ENCODE results near the gene SCYL1.

SCYL1 gene

DNA sequence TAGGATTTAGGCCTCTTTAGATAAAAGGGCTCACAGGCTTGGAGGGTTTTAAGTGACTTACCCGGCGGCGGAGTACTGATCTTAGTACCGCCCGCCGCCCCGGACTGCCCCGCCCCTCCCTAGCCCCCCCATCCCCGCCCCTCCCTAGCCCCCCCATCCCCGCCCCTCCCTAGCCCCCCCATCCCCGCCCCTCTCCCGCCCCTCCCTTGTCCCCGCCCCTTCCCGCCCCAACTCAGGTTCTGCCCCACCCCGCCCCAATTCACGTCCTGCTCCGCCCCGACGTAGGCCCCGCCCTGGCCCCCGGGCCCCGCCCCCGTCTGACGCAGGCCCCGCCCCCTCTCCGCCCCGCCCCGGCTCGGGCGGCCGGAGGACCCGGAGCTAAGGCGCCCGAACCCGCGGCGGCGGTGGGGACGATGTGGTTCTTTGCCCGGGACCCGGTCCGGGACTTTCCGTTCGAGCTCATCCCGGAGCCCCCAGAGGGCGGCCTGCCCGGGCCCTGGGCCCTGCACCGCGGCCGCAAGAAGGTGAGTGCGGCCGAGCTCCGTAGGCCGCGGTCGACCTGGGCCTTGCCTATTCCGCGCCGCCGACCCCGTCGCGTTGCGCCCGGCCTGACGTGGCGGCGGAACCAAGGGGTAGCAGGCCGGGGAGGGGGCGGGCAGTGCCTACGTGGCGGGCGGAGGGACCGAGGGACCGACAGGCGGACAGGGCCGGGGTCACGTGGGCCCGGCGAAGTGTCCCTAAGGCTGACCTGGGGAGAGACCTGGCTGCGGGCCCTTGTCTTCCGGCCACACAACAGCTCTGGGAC lies at the start of gene SCYL1:
TSS of gene SCYL1 (plus strand) at position 343 of the 805 bp plus-strand sequence. CDS start at position 414, 71 bp downstream.
- peak; percentile 78 for DNase-seq

DNA sequence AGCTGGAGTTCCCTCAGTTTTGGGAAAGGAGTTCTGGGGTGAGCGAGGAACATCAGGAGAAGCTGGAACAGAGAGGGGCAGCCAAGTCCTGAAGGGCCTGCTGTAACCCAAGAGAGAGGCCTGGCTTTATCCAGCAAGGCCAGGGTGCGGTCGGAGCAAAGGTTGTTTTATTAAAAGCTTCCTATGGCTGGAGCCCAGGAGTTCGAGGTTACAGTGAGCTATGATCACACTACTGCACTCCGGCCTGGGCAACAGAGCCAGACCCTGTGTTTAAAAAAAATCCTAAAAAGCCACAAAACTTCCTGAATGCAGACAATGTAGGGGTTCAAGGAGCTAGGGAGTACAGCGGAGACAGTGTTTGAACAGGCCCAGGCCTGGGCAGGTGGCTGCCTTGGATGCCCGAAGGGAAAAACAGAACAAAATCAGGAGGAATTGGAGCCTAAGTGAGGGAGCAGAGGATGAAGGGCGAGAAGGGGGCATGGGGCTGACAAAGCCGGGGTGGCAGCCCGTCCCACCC lies 48.2 kb upstream of the SCYL1 start:
- DNase-seq: no peak

DNA sequence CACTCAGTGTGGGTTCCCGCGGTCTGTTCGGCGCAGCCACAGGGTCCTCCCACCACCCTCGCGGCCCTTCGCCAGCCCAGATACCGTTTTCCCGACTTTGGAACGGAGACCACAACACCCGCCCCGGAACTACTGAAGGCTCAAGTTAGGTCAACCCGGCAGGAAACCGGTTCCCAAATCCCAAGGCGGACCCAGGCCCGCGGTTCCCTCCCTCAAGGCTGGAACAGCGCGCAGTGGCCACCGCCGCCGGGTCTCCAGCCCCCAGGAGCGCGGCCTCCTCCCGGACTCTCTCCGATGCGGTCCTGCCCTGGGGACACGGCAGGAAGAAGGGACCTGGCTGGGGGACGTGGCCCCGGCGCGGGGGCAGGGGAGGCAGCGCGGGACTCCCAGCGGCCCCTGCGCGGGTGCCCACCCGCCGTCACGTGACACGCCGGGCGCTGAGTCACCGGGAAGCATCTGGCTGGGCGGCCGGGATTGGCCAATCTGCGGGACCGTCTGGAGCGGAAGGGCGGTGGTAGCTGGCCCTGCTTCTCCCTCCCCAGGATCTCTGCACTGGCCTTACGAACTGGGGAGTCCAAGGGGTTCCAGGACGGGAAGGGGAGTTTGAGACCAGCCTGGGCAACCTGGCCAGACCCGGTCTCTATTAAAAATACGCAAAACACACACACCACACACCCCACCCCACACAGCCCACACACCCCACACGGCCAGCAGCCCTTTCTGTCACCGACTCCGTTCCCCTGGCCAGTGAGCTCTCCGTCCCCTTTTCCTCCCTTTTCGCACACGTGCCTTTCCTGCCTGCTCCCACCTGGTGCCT lies 47.5 kb upstream of the SCYL1 start:
- peak; percentile 97 for DNase-seq

DNA sequence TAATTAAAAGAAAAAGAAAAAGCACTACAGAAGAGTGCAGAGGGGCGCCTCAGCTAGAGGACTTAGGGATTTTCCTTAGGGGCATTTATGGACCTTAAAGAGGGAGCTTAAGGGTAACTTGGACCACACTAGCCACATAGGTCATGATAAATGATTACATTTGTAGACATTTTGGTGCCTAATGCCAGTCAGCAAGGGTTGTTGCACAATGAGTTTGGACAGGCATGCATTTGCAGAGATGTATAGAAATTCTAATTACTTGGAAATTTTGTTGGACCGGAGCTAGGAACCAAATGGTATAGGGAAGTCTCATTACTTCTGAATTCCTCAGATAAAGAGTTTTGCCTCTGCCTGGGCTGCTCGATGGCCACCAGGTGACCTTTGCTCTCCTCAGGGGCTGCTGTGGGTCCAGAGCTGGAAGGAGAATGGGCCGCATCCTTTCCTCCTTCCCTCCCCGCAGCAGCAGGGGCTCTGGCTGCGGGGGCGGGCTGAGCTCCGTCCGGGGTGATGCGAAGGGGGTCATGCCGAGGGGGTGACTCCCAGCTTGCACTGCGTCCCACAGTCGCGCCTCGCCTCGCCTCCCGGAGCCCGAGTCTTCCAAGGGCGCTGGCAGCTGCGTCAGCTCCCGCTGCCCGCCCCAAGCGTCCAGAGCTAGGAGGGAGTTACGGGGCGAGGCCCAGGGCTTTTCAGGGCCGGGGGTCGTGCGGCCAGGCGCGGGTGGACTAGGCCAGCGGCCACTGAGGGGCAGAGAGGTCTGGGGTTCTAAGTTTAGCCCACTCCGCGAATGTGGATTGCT lies 46.3 kb upstream of the SCYL1 start:
- no peak for DNase-seq

DNA sequence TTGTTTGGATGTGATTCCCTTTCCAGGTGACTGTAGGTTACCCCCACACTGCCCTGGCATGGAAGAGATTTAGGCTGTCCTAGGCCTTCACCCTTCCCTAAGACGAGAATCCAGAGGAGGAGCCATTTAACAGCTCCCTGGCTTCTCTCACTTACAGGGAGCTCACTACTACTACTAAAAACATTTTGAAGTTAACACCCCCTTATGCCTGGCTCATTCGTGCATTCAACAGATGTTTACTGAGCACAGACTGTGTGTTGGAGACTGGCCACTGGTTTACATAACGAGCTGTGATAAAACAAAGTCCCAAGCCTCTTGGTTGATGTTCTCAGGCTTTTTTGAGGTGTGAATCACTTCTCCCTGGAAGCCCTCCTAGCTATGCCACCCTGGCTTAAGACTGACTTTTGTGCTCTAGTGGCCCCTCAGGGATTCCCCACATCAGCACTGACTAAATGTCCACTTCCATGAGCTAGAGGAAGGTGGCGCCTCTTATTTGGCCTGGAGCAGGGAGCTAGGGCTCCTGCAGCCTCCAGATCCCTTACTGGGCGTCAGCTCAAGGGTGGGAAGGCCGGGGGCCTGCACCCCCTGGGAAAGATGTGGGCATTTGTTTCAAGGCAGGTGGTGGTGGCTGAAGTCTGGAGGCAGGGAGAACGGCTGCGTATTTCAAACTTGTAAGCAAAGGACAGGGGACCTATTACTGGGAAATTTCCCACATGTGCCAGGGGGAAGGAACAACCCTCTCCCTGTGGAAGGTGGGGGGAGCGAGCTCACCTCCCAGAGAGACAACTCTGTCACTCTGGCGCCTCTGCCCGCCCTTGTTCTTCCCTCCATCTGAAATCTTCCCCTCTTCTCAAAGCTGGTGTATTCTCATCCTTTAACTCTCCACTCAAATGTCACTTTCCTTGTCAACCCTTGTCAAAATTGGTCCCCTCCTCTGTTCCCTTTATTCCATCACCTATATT lies 45.4 kb upstream of the SCYL1 start:
- DNase-seq: no peak

DNA sequence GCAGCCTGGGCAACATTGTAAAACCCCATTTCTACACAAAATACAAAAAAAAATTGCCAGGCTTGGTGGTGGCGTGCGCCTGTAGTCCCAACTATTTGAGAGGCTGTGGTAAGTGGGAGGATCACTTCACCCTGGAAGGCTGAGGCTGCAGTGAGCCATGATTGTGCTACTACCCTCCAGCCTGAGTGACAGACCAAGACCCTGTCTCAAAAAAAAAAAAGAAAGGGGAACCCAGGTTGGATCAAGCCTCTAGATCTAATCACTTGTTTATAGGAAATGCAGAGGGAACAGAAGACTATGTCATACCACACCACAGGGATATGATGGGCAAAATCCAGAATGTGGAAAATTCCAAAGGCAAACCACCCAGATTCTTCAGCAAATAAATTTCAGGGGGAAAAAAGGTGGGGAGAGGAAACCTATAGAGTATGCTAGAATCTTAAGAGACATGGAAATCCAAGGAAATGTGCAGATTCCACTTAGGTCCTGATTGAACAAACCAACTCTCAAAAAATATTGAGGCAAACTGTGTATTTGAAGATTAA lies 42.5 kb upstream of the SCYL1 start:
- DNase-seq: no peak

DNA sequence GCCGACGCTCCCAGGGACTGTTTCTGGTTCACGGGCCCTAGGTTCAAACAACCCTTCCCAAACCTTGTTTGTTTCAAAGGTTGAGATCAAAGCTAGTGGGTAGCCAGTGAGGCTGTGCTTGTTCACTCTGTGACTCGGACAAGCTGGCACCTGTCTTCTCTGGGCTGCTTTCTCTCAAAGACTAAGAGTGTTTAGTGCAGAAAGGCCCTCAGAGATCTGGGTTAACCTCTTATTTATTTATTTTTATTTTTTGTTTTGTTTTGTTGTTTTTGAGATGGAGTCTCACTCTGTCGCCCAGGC lies 39.0 kb upstream of the SCYL1 start:
- no peak for DNase-seq

DNA sequence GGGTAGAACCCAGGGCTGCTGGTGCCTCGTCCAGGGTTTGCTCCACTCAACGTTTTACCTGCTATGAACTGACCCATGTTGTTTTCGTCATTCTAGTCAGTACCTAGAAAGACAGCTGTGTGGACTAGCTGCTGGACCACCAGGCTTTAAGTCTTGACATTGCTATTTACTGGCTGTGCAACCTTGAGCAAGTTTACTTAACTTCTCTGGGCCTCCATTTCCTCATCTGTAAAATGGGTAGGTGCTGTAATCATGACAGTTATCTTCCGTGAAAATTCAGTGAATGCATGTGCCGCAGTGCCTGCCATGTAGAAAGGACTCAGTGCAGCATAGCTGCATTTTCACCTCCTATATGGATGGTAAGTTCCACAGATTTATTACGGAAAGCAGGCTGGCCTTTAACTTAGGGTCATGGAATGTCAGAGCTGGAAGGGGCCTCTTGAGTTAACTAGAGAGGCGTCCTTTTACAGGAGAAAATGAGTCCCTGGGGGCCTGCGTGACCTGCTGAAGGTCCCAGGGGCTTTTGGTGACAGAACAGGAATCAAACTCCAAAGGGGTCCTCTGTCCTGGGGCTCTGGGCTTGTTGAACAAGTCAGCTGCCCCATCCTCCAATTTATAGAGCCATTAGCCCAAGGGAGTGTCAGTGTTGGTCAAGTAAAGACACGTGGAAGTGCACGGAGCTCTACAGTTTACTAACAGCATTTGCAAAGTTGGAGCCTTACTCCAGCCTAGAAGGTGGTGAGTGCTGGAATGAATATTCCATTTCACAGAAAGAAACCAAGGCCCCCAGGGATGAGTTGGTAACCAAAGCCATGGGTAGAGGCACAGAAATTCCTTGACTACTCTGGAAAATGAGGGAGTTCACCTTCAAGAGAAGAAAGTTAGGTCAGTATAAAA lies 38.1 kb upstream of the SCYL1 start:
- no peak for DNase-seq

DNA sequence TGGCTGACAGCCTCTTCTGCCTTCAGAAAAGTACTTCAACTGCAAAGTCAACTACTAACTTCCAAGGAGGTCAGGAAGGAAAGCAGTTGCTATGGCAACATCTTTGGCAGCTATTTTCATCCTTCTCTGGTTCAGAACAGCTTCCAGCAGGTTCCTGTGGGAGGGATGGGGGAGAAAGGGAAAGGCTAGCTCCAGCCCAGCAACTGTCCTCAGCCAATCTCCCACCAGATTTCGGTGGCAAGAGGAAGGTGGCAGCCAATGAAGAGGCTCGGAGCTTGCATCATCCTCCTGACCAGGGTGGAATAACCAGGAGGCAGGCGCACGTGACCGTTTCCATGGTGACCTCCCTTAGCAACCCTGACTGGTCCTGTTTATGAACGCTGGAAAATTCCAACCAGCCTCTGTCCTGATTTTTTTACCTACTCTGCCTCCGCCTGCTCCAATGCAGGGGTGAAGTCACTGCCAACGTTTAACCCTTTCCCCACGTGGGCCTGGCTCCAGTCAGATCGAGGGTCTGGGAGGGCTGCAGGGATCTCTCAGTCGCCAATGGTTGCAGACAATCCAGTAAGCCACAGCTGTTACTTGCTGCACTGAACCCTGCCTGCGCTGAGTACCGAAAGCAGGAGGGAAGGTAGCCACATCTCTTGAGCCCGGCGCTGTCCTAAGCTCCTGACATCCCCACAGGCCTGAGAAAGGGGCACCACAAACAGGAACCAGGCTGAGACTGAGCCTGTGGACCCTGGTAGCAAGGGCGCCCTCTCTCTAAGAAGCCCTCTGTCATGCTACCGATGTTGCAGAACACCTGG lies 37.2 kb upstream of the SCYL1 start:
- DNase-seq: peak; percentile 71

DNA sequence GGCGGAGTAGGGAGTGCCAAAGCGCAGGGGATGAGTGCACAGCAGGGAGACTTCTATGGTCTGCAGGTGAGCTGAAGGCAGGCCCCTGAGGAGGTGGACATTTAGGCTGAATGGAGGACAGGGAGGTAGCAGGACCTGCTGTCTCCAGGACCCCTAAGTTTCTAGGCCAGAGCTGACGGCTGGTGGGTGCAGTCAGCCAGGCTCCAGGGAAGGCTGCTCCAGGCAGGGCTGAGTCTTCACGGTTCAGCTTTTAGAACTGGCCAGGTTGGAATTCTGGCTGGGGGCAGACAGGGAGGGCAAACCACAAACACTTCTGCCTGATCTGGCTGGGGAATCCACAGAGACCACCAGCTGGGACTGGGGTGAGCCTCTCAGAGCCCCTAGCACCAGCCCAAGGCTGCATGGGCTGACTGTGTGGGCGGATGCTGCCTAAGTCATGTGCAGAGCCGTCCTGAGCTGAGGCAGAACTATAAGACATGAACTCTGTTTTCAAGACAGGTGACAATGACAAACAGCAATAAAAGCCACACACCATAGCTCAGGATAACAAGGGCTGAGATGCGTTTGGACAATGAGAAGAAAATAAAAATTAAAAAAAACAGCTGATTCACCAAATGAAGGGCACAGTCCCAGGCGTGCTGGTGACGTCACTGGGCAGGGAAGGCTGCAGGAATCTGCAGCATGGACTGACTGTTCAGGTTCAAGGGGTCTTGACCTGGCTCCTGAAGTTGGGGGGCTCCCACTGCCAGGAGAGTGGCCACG lies 36.4 kb upstream of the SCYL1 start:
- DNase-seq: no peak

DNA sequence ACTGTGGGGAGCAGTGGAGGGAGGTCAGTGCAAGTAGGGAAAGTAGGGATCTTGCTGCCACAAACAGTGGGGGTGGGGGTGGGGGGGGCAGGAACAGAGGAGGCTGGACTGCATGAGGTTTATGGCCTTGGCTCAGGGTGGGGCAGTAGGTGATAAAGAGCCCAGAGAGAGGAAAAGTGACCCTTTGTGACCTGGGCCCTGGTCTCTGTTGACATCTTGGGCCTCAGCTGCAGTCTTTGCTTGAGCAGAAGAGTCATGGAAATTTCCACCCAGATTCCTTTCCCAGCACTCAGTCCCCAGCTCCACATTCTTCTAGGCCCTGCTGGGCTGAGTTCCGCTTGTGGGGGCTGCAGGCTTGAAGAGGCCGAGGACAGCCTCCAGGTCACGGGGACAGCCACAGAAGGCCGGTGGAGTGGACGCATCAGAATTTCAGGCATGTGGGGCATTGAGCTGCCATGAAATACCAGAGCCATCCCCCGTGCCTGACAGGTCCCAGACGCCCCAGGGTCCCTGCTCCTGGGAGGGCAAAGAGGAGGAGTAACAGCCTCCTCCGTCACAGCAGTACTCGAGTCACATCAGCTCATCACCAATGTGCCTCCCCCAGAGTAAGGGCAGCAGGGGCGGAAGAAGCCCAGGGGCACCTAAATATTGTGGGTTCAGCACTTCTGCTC lies 35.7 kb upstream of the SCYL1 start:
- no peak for DNase-seq

DNA sequence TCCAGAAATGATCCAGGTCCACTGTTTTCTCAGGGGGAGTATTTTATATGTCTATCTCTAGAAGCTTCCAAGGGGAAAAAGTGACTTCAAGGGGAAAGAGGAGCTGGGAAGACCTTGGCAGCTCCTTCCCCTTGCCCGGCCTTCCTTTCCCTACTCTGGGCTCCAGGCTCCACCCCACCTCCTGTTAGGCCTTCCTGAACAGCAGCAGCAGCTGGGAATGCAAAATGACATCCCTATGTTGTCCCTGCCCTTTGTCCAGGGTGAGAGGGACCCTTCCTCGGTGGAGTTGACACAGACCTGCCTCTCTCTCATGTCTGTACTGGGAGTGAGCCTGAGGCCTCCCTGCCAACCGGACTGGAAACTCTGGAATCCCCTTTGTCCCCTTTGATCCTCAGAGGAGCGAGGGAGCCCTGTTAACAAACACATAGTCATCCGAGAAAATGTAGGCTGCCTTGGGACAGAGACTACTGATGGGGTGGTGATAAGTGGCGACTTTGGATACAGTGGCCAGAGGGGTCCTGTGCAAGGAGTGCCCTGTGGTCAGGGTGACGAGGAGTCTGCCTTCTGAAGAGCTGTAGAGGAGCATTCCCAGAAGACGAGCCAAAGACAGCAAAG lies 35.1 kb upstream of the SCYL1 start:
- DNase-seq: no peak

DNA sequence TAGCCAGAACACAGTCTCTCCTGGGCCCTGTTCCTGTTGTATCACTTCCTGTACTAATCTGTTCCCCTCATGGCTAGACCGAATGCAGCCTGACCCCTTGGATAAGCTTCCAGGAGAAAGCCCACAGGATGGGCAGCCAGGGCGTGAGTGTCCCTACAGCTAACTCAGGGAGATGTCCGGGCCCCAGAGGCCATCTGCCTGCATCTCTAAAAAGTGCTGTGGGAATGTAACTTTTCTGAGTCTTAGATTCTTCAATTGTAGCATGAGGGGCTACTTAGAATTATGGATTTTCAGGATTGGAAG lies 33.8 kb upstream of the SCYL1 start:
- no peak for DNase-seq

DNA sequence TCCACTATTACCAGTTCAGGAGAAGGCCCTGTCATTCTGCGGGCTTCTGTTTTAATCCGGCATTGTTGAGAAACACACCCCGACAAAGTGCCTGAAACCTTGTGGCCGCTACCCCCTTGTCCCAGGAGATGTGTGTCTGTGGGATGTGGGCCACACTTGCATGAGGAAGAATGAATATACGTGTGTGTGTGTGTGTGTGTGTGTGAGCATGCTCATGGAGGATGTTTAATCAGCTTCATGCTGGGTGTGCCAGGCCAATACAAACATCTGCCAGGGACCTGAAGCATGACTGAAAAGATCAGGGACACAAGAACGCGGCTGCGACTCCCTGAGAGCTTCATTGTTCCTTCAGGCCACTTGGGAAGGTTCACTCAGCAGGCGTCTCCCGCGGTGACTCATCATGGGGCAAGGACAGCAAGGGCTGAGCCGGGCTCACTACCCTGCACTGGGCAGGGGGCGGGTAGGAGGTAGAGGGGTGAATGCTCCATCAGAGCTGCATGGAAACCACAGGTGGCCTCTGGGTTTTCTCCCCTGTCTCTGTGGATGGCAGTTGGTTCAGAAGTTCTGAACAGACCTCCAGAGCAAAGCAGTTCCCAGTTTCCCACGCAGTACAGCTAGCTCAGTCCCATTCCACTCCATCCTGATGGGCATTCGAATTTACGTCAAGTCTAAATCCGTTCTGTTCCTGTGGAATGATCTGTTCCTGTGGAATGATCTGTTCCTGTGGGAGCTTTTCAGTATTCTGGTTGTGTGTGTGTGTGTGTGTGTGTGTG lies 33.1 kb upstream of the SCYL1 start:
- no peak for DNase-seq

DNA sequence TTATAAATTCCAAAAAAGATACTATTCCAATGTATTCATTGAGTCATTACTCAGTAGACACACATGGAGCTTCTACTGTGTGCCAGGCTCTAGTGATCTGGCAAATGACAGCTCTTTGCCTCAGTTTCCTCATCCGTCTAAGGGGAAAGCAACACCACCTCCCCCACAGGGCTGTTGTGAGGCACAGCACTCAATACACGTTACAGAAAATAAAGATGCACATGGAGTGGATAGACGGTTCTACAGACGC lies 32.6 kb upstream of the SCYL1 start:
- no peak for DNase-seq

DNA sequence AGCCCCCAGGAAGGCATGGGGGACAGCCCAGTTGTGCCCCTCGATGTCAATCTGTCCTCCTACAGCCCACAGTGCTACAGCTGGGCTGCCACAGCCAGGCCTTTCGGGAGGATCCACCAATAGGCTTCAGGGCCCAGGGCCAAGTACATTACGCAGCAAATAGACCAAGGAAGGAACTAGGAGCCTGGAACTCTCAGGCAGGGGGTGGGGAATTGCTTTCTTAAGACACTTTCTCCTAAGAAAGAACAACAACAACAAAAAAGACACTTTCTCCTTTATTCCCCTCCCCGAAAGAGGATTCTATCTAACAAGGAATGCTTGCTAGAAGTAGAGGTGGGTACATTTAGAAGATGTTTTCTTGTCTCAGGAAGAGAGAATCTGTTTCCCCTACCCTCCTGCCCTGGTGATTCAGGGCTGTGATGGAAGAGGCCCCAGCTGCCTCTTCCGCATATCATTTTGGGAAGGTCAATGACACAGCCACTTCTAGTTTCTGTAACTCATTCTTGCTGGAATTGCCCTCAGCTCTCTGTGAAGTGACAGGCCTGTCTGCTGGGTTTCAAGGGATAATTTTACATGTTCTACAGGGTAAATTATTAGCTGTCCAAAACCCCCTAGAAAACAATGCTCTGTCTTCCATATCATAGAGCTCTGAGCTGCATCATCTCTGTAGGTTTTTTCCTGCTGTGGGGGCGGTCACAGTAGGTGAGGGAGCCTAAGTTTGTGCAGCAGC lies 32.1 kb upstream of the SCYL1 start:
- DNase-seq: peak; percentile 55
